ENCODE results near the gene FURIN. TPM values are rescaled to one million over a fixed set of nuclear protein-coding genes. Genes with fewer than 3 reads are reported as not detected.

Gene FURIN
- total and polyA plus RNA-seq, 2 of the 8 experiments (the other 6 are each of a cell fraction or from before 2014, with no cell fraction given): 15.8 to 32.1 TPM

GRCh38 chr15:90902840-90903732, 34.7 kb downstream of the FURIN start, which contains the start of gene MAN2A2 (continued):
- no peak for TF ChIP-seq CTCF (IDR thresholded peaks at IDR 0.05; ENCODE audit: control extremely low read depth in 1 of 3, insufficient read depth in 1 of 3, low read depth in 1 of 3, low read length in 3 of 3)
- TF ChIP-seq EP300 (IDR thresholded peaks at IDR 0.05; ENCODE audit: borderline replicate concordance in 1 of 2, low read depth in 2 of 2, low read length in 2 of 2): no peak
- TF ChIP-seq POLR2AphosphoS5 (IDR thresholded peaks at IDR 0.05; ENCODE audit: low read depth, low read length): no peak
- peak; percentile 52 for TF ChIP-seq EZH2 (IDR thresholded peaks at IDR 0.05; ENCODE audit: low read depth, low read length, severe bottlenecking)
- no peak for TF ChIP-seq BCL11A (IDR thresholded peaks at IDR 0.05; ENCODE audit: low read depth in 2 of 2, low read length in 2 of 2)
- no peak for TF ChIP-seq ATF3 (IDR thresholded peaks at IDR 0.05; ENCODE audit: insufficient read depth, low read depth, low read length)
- no peak for TF ChIP-seq SIRT6 (IDR thresholded peaks at IDR 0.05; ENCODE audit: low read length)
- no peak for TF ChIP-seq CBX5 (IDR thresholded peaks at IDR 0.05; ENCODE audit: low read depth, low read length)
- TF ChIP-seq SIN3A (conservative IDR thresholded peaks at IDR 0.05 in 1 of 2, IDR thresholded peaks at IDR 0.05 in 1 of 2; ENCODE audit: low read depth in 1 of 2, low read length in 2 of 2): peak in 1 of 2 experiments; percentile 43; a peak in 1 of 4 replicates
- no peak for TF ChIP-seq GABPA (IDR thresholded peaks at IDR 0.05; ENCODE audit: borderline replicate concordance, insufficient read depth, low read length)
- TF ChIP-seq SP4 (IDR thresholded peaks at IDR 0.05; ENCODE audit: low read length): no peak
- no peak for TF ChIP-seq CREB1 (IDR thresholded peaks at IDR 0.05)
- TF ChIP-seq POLR2A (IDR thresholded peaks at IDR 0.05; ENCODE audit: control extremely low read depth in 1 of 2, low read depth in 2 of 2, low read length in 2 of 2): no peak
- TF ChIP-seq CTBP2 (IDR thresholded peaks at IDR 0.05; ENCODE audit: borderline replicate concordance, insufficient read depth, insufficient read length, low read length): no peak
- TF ChIP-seq RAD21 (IDR thresholded peaks at IDR 0.05 in 1 of 2, conservative IDR thresholded peaks at IDR 0.05 in 1 of 2; ENCODE audit: low read depth in 2 of 2, low read length in 2 of 2): no peak
- TF ChIP-seq KDM1A (IDR thresholded peaks at IDR 0.05; ENCODE audit: borderline replicate concordance, low read length): no peak
- no peak for TF ChIP-seq RFX5 (IDR thresholded peaks at IDR 0.05; ENCODE audit: borderline replicate concordance, low read depth, low read length)
- no peak for TF ChIP-seq BRCA1 (IDR thresholded peaks at IDR 0.05; ENCODE audit: low read depth, low read length)
- no peak for TF ChIP-seq HDAC6 (IDR thresholded peaks at IDR 0.05; ENCODE audit: low read depth, low read length)
- TF ChIP-seq NRF1 (IDR thresholded peaks at IDR 0.05; ENCODE audit: low read depth, low read length): no peak
- TF ChIP-seq SP1 (IDR thresholded peaks at IDR 0.05; ENCODE audit: low read depth, low read length): no peak

Data from H1 (cell line).